Endothelial cell of umbilical vein (primary cell): ENCODE measurements around the gene RMDN2.
"Not testable (repeated sequence)": the region's sequence is repeated elsewhere in the genome, so short reads cannot be mapped to it uniquely, and the experiment has no call there.

Experiments
- EZH2 ChIP-seq: IDR thresholded peaks from 2 replicates; pipeline ENCODE4 v1.6.1; 2012; ENCODE audit warnings: borderline replicate concordance, low read depth, mild to moderate bottlenecking, moderate library complexity, low read length, inconsistent platforms; ENCODE audit not compliant: severe bottlenecking
- FOS ChIP-seq: IDR thresholded peaks from 2 replicates; pipeline ENCODE4 v1.6.1; 2011; ENCODE audit warnings: mild to moderate bottlenecking, low read length, moderate library complexity, borderline replicate concordance; ENCODE audit not compliant: insufficient read depth
- GATA2 ChIP-seq: IDR thresholded peaks from 2 replicates; pipeline ENCODE4 v1.7.0; 2011; ENCODE audit warnings: low read depth, mild to moderate bottlenecking, moderate library complexity, mixed read lengths, low read length; ENCODE audit not compliant: insufficient read length, insufficient read depth
- JUN ChIP-seq: IDR thresholded peaks from 2 replicates; pipeline ENCODE4 v1.6.1; 2011; ENCODE audit warnings: borderline replicate concordance, low read depth; ENCODE audit not compliant: insufficient read length, insufficient read depth
- MYC ChIP-seq: IDR thresholded peaks from one replicate; pipeline ENCODE4 v1.6.1; 2011; ENCODE audit warnings: mild to moderate bottlenecking, low read depth, low read length
- POLR2A ChIP-seq: IDR thresholded peaks from 2 replicates; pipeline ENCODE4 v1.6.1; 2012; ENCODE audit warnings: low read depth, mild to moderate bottlenecking, control low read depth, low read length
- POLR2AphosphoS5 ChIP-seq: IDR thresholded peaks from 2 replicates; pipeline ENCODE4 v1.6.1; 2012; ENCODE audit warnings: low read depth, mild to moderate bottlenecking, control low read depth, low read length, moderate library complexity; ENCODE audit not compliant: insufficient read depth
- TF ChIP-seq, protein P1 (sequence below), 2 donors: IDR thresholded peaks; 1 replicate in 1 of 2; 2 replicates in 1 of 2; pipeline ENCODE4 v1.5.1; 2011; ENCODE audit warnings: low read length in 2 of 2, mild to moderate bottlenecking in 2 of 2, moderate library complexity in 2 of 2, control low read depth in 1 of 2, inconsistent platforms in 1 of 2, low read depth in 1 of 2; ENCODE audit not compliant: insufficient read depth in 1 of 2; ENCODE audit errors: extremely low read depth in 1 of 2
- TF ChIP-seq, protein P2 (sequence below): IDR thresholded peaks from 2 replicates; pipeline ENCODE4 v1.6.1; 2011; ENCODE audit not compliant: insufficient read depth, insufficient read length

DNA sequence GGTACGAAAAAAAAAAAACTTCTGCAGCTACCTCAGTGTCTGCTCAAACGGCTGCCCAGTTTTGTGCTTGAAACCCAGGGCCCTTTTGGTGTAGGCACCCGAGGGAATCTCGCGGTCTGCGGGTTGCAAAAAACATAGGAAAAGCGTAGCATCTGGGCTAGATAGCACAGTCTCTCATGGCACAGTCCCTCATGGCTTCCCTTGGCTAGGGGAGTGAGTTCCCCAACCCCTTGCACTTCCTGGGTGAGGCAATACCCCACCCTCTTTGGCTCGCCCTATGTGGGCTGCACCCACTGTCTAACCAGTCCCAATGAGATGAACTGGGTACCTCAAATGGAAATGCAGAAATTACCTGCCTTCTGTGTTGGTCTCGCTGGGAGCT is 37.6 kb downstream of the RMDN2 start:
- not testable (repeated sequence) for TF ChIP-seq FOS, POLR2A, POLR2AphosphoS5, EZH2, MYC, JUN, GATA2
- TF ChIP-seq, protein P1, sequence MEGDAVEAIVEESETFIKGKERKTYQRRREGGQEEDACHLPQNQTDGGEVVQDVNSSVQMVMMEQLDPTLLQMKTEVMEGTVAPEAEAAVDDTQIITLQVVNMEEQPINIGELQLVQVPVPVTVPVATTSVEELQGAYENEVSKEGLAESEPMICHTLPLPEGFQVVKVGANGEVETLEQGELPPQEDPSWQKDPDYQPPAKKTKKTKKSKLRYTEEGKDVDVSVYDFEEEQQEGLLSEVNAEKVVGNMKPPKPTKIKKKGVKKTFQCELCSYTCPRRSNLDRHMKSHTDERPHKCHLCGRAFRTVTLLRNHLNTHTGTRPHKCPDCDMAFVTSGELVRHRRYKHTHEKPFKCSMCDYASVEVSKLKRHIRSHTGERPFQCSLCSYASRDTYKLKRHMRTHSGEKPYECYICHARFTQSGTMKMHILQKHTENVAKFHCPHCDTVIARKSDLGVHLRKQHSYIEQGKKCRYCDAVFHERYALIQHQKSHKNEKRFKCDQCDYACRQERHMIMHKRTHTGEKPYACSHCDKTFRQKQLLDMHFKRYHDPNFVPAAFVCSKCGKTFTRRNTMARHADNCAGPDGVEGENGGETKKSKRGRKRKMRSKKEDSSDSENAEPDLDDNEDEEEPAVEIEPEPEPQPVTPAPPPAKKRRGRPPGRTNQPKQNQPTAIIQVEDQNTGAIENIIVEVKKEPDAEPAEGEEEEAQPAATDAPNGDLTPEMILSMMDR (IDR thresholded peaks at IDR 0.05; ENCODE audit: extremely low read depth in 1 of 2, insufficient read depth in 1 of 2, low read depth in 1 of 2, low read length in 2 of 2), result not testable (repeated sequence)
- TF ChIP-seq, protein P2, sequence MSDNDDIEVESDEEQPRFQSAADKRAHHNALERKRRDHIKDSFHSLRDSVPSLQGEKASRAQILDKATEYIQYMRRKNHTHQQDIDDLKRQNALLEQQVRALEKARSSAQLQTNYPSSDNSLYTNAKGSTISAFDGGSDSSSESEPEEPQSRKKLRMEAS, result not testable (repeated sequence)
